HG02938 (cell line): ENCODE measurements around the gene EPG5.
"Not testable (repeated sequence)": the region's sequence is repeated elsewhere in the genome, so short reads cannot be mapped to it uniquely, and the experiment has no call there.

Source experiments
- ATAC-seq: cut with Tn5 transposase; IDR thresholded peaks from one replicate; pipeline ENCODE4 v1.9.1; 2021; ENCODE audit warnings: mild to moderate bottlenecking, moderate library complexity; ENCODE audit not compliant: unreplicated experiment

EPG5 gene

DNA sequence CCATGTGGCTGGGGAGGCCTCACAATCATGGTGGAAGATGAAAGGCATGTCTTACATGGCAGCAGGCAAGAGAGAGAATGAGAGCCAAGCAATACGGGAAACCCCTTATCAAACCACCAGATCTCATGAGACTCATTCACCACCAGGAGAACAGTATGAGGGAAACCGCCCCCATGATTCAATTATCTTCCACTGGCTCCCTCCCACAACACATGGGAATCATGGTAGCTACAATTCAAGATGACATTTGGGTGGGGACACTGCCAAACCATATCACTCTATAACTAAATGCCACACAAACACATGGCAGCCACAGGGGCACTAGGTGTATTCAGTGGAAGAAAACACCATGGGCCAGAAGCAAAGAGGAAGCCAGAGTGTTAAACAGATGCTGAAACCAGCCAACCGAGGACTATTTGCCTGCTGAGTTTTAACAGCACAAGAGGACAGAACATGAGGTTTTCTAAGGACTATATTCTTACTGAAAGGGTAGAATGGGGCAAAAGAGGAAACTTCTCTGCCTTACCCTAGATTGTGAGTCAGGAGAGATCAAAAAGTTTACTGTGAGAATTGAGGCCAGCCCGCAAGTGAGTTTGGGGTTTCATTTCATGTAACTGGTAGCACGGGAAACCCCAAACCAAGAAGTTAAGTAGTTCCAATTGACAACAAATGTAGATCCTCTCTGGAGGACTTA is 92.5 kb downstream of the EPG5 start:
- peak; percentile 84 for ATAC-seq

DNA sequence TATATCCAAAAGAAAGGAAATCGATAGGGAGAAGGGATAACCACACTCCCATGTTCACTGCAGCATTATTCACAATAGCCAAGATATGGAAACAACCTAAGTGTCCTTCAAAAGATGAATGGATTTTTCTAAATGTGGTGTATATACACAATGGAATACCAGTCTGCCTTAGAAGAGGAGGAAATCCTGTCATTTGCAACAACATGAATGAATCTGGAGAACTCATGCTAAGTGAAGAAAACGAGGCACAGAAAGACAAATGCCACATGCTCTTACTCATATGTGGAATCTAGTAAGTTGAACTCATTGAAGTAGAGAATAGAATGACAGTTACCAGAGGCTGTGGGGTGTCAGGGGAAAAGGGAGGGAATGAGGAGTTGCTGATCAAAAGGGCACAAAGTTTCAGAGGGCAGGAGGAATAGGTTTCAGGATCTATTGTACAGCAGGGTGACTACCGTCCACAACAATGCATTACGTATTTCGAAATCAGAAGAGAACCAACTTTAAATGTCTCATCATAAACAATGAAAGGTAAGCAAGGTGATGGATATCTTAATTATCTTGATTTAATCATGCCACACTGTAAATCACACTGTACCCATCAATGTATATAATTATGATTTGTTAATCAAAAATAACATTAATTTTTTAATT is 95.6 kb downstream of the EPG5 start:
- no peak for ATAC-seq

DNA sequence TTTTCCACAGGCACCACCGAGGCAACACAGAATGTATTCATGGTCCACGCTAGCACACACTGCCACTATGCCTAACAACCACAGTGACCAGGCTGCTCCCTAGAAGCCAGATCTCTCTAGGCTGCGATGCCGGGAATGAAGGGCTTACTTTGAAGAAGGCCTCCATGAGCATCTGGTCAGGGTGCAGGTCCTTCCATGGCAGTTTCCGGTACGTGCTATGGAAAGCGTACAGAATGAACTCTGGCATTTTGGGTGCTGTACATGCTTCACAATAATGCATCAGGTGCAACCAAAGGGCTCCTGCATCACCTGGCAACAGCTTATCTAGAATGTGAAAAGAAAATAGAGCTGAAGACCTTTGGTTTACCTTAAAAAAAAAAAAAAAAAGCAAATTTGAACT is 96.7 kb downstream of the EPG5 start:
- no peak for ATAC-seq

GRCh38 chr18:45865466-45865865 is 101.7 kb downstream of the EPG5 start:
- no peak for ATAC-seq

- ATAC-seq: no peak
Observed at GRCh38 chr18:45864081-45864480, 103.0 kb downstream of the EPG5 start.

DNA sequence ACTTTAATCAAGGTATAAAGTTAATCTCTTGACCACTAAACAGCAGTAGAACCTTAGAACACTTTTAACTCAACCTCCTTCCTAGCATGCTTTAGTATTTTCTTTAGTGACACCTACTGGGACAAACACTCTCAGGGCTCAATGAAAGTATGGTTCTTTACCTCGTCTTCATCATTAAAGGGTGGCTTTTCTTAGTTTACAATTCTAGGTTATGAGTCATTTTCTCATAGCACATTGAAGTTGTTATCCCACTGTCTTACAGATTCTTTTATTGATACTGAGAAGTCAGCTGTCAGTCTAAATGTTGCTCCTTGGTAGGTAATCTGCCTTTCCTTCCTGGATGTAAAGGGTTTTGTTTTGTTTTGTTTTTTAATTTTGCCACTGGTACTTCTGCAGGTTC is 103.7 kb downstream of the EPG5 start:
- no peak for ATAC-seq

- no peak for ATAC-seq
Observed at GRCh38 chr18:45861926-45862325, 105.2 kb downstream of the EPG5 start.

- ATAC-seq: no peak
Observed at GRCh38 chr18:45860971-45861370, 106.2 kb downstream of the EPG5 start.

- no peak for ATAC-seq
Observed at GRCh38 chr18:45860492-45860891, 106.6 kb downstream of the EPG5 start.

DNA sequence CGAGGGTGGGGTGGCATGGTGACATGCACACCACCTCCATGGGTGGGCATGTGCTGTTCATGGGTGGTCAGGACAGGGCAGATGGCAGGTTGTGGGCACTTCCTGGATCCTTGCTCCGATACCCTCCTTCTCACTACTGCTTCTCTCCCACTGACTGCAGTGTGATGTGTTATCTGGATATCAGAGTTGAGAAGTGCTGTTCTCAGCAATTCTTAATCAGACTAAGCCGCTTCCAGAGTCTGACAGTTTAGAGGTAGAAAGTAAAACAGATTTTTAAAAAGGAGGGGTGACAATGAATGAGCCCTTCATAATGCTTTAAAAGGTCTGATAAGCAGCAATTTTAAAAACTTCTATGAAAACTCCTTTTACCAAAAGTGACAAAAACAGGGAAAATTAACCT is 107.8 kb downstream of the EPG5 start:
- ATAC-seq: no peak

DNA sequence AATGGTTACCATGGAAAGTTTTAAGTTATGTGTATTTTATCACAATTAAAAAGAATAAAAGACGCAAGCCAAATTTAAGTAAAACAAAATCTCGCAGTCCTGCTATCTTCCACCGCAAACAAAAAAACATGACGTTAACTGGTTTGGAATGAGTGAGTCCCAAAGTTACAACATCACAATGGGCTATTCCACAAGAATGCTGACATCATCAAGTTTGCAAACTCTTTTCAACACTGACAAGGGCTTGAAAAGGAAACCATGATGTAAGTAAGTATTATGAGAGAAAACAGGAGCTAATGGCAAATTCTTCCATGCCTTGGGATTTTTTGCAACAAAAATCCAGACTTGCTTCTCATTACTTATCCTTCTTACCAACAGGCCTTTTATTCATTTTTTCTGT is 110.6 kb downstream of the EPG5 start:
- ATAC-seq: no peak

GRCh38 chr18:45854036-45854586 is 113.0 kb downstream of the EPG5 start:
- no peak for ATAC-seq

- no peak for ATAC-seq
Observed at GRCh38 chr18:45852631-45853030, 114.5 kb downstream of the EPG5 start.

- ATAC-seq: no peak
Observed at GRCh38 chr18:45851161-45851925, 115.8 kb downstream of the EPG5 start.

DNA sequence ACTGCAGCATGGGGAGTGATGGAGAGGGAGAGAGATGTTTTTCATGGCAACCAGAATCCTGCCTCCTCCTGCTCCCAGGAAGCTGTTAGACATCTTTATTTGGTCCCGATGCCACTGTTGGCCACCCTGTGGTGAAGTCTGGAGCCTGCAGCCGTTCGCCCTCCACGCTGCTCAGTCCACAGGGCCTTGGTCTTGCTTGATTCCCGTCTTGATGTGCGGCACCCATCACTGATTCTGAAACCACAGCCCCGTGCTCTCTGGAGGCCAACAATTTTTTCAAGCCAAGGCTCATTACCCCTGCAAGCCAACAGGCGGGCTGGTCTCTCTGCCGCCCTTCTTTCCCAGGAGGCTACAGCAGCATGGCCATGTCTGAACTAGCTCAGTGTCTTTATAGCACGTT is 117.1 kb downstream of the EPG5 start:
- no peak for ATAC-seq

- no peak for ATAC-seq
Observed at GRCh38 chr18:45849529-45849928, 117.6 kb downstream of the EPG5 start.

DNA sequence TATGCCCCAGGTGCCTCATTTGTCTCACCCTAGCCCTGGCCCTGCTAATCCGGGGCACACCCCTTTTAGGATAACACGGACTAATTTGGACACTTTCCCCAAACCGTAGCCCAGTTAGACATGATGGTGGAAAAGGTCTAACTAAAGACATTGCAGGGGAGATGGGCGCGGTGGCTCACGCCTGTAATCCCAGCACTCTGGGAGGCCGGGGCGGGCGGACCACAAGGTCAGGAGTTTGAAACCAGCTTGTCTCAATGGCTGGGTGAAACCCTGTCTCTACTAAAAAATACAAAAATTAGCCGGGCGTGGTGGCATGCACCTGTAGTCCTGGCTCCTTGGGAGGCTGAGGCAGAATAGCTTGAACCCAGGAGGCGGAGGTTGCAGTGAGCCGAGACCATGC is 118.5 kb downstream of the EPG5 start:
- not testable (repeated sequence) for ATAC-seq

DNA sequence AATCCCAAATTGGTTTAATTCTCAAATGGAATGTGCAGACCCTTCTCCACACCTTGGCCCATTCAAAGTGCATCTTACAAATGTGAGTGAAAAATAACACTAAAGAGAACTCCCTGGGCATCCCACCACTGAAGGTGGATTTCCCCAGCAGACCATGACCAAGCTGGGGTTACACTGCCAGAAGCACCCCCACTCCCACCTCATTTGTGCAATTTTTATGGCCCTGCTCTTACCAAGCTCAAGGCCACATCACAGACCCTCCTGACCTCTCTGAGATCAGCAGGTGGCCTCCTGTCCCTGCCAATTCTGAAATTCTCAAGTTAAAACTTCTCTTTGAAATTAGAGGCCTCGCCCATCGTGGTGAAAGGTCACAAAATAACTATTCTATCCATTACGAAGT is 120.0 kb downstream of the EPG5 start:
- ATAC-seq: no peak

DNA sequence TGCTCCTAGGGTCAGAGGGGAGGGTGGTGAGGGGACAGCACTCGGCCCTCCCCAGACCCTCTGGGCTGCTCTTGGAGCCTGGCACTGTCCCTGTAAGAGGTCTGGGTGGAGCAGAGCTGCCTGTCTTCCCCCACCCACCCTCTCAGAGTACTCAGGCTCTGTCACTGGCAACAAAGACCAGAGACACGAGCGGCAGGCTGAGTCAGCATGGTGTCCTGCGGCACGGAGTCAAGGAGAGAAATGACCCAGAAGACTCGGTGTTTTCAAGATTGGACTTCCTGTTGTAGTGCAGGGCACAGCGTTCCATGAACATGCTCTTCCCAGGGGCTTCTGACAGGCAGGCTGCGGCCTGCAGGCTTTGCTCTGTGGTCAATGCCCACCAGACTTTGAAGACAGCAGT is 121.7 kb downstream of the EPG5 start:
- ATAC-seq: no peak

- no peak for ATAC-seq
Observed at GRCh38 chr18:45844938-45845337, 122.2 kb downstream of the EPG5 start.

GRCh38 chr18:45843019-45843418 is 124.1 kb downstream of the EPG5 start:
- ATAC-seq: no peak
